NT2/D1 (cell line): ENCODE data around the gene ANXA11.

ENCODE experiments used
- DNase-seq: peaks from one replicate; pipeline ENCODE4 v3.0.0-alpha.2; 2011; ENCODE audit warnings: low read depth, low spot score
- H3K27me3 ChIP-seq: 2 replicates; pipeline ENCODE4 v1.6.0; 2011; ENCODE audit warnings: mild to moderate bottlenecking; ENCODE audit not compliant: insufficient read length, insufficient read depth
- H3K36me3 ChIP-seq: 2 replicates; pipeline ENCODE4 v1.6.1; 2011; ENCODE audit warnings: mild to moderate bottlenecking, low read length, mixed read lengths; ENCODE audit not compliant: insufficient read depth, insufficient read length
- H3K4me1 ChIP-seq: 2 replicates; pipeline ENCODE4 v1.5.1; 2011; ENCODE audit not compliant: insufficient read depth, insufficient read length
- H3K4me3 ChIP-seq: 2 replicates; pipeline ENCODE4 v1.5.1; 2011; ENCODE audit warnings: low read depth; ENCODE audit not compliant: insufficient read length
- H3K9ac ChIP-seq: 2 replicates; pipeline ENCODE4 v1.6.0; 2011; ENCODE audit warnings: low read depth; ENCODE audit not compliant: insufficient read length
- H3K9me3 ChIP-seq: 2 replicates; pipeline ENCODE4 v1.5.1; 2011; ENCODE audit warnings: mild to moderate bottlenecking, low read length; ENCODE audit not compliant: insufficient read depth
- SUZ12 ChIP-seq: IDR thresholded peaks from 2 replicates; pipeline ENCODE4 v1.6.1; 2011; ENCODE audit not compliant: insufficient read length, insufficient read depth; ENCODE audit errors: extremely low read depth
- YY1 ChIP-seq: IDR thresholded peaks from 2 replicates; pipeline ENCODE4 v1.6.1; 2011; ENCODE audit not compliant: insufficient read length, insufficient read depth
- ZNF274 ChIP-seq: IDR thresholded peaks from 2 replicates; pipeline ENCODE4 v1.6.1; 2011; ENCODE audit warnings: mild to moderate bottlenecking, low read depth, low read length

The ANXA11 gene

GRCh38 chr10:80201608-80202141, 3.7 kb downstream of the ANXA11 start:
- DNase-seq = no peak
- H3K4me3 ChIP-seq = no peak overlapping the region
- no peaks in the 10 kb centered on the region for H3K27me3 ChIP-seq
- TF ChIP-seq ZNF274 (no peak), YY1 (no peak), SUZ12 (no peak)
- H3K36me3 ChIP-seq = peaks cover 5% of the 10 kb centered on the region
- no peaks in the 10 kb centered on the region for H3K9me3 ChIP-seq
- no peak overlapping the region for H3K9ac ChIP-seq
- peaks cover 13% of the 10 kb centered on the region for H3K4me1 ChIP-seq

- no peaks in the 10 kb centered on the region for H3K27me3 ChIP-seq
- no peak for TF ChIP-seq ZNF274
- no peak for TF ChIP-seq YY1
- TF ChIP-seq SUZ12 = no peak
- H3K4me3 ChIP-seq = no peak overlapping the region
- H3K36me3 ChIP-seq = peaks cover 5% of the 10 kb centered on the region
- DNase-seq = no peak
- no peak overlapping the region for H3K9ac ChIP-seq
- H3K9me3 ChIP-seq = no peaks in the 10 kb centered on the region
- peaks cover 13% of the 10 kb centered on the region for H3K4me1 ChIP-seq
These were observed 4.7 kb downstream of the ANXA11 start for GRCh38 chr10:80200687-80201086.

- no peaks in the 10 kb centered on the region for H3K9me3 ChIP-seq
- no peak overlapping the region for H3K9ac ChIP-seq
- peaks cover 13% of the 10 kb centered on the region for H3K4me1 ChIP-seq
- no peaks in the 10 kb centered on the region for H3K27me3 ChIP-seq
- TF ChIP-seq ZNF274 (no peak), YY1 (no peak)
- no peak for DNase-seq
- no peak overlapping the region for H3K4me3 ChIP-seq
- peaks cover 5% of the 10 kb centered on the region for H3K36me3 ChIP-seq
These were observed 5.1 kb downstream of the ANXA11 start for GRCh38 chr10:80200259-80200658.

- no peak overlapping the region for H3K9ac ChIP-seq
- no peak overlapping the region for H3K4me3 ChIP-seq
- H3K27me3 ChIP-seq = no peaks in the 10 kb centered on the region
- H3K4me1 ChIP-seq = peaks cover 13% of the 10 kb centered on the region
- no peaks in the 10 kb centered on the region for H3K9me3 ChIP-seq
- DNase-seq = no peak
- peaks cover 5% of the 10 kb centered on the region for H3K36me3 ChIP-seq
- TF ChIP-seq ZNF274 = no peak
- no peak for TF ChIP-seq SUZ12
- TF ChIP-seq YY1 = no peak
These were observed 5.5 kb downstream of the ANXA11 start for GRCh38 chr10:80199828-80200227.

GRCh38 chr10:80197972-80198916, 7.1 kb downstream of the ANXA11 start:
- Histone ChIP-seq H3K9me3 (no peaks in the 10 kb centered on the region), H3K9ac (no peak overlapping the region), H3K27me3 (no peaks in the 10 kb centered on the region), H3K4me3 (no peak overlapping the region), H3K4me1 (peaks cover 6% of the 10 kb centered on the region), H3K36me3 (peaks cover 5% of the 10 kb centered on the region)
- TF ChIP-seq ZNF274 (no peak), SUZ12 (no peak), YY1 (no peak)
- no peak for DNase-seq

- no peak for DNase-seq
- TF ChIP-seq YY1 (no peak), SUZ12 (no peak), ZNF274 (no peak)
- no peak overlapping the region for H3K4me3 ChIP-seq
- peaks cover 5% of the 10 kb centered on the region for H3K36me3 ChIP-seq
- H3K27me3 ChIP-seq = no peaks in the 10 kb centered on the region
- no peaks in the 10 kb centered on the region; the same call in 1 of the 2 replicates for H3K9me3 ChIP-seq
- no peak overlapping the region for H3K9ac ChIP-seq
- peaks cover 2% of the 10 kb centered on the region for H3K4me1 ChIP-seq
These were observed 8.4 kb downstream of the ANXA11 start for GRCh38 chr10:80196950-80197315.

GRCh38 chr10:80196270-80196949, 8.9 kb downstream of the ANXA11 start:
- TF ChIP-seq SUZ12 (no peak), ZNF274 (no peak), YY1 (no peak)
- Histone ChIP-seq H3K27me3 (no peaks in the 10 kb centered on the region), H3K4me1 (peaks cover 2% of the 10 kb centered on the region), H3K9me3 (no peaks in the 10 kb centered on the region; the same call in 1 of the 2 replicates), H3K36me3 (peaks cover 5% of the 10 kb centered on the region), H3K4me3 (no peak overlapping the region), H3K9ac (no peak overlapping the region)
- no peak for DNase-seq
